Choroid plexus epithelial cell (primary cell): ENCODE data around the gene NEURL1B.

Experiments used
- DNase-seq: peaks from one replicate; pipeline ENCODE4 v3.0.0-alpha.2; 2010; ENCODE audit warnings: low read depth
- H3K4me3 ChIP-seq: 2 replicates; pipeline ENCODE4 v1.5.1; 2011; ENCODE audit warnings: low read depth, mild to moderate bottlenecking, control low read depth, low read length, moderate library complexity
- CTCF ChIP-seq: conservative IDR thresholded peaks from 2 replicates; pipeline ENCODE4 v1.5.1; 2011; ENCODE audit warnings: low read depth, mild to moderate bottlenecking, control low read depth, inconsistent platforms, low read length, moderate library complexity

Gene NEURL1B

GRCh38 chr5:172733131-172733973 is 92.3 kb downstream of the NEURL1B start:
- no peak for TF ChIP-seq CTCF
- peak; percentile 99 for DNase-seq
- no peak overlapping the region for H3K4me3 ChIP-seq

- no peak for DNase-seq
- TF ChIP-seq CTCF: no peak
- no peak overlapping the region for H3K4me3 ChIP-seq
Observed at GRCh38 chr5:172733974-172734346, 92.9 kb downstream of the NEURL1B start.

- no peak overlapping the region for H3K4me3 ChIP-seq
- TF ChIP-seq CTCF: no peak
Observed at GRCh38 chr5:172735141-172735831, 94.2 kb downstream of the NEURL1B start.

GRCh38 chr5:172736508-172737135 is 95.6 kb downstream of the NEURL1B start:
- no peak for TF ChIP-seq CTCF
- no peak overlapping the region for H3K4me3 ChIP-seq
- no peak for DNase-seq

More at GRCh38 chr5:172735141-172735831, 94.2 kb downstream of the NEURL1B start:
- DNase-seq: no peak

GRCh38 chr5:172739375-172739774 is 98.3 kb downstream of the NEURL1B start:
- no peak for TF ChIP-seq CTCF
- no peak for DNase-seq
- H3K4me3 ChIP-seq: no peak overlapping the region

- H3K4me3 ChIP-seq: no peak overlapping the region
- TF ChIP-seq CTCF: no peak
- DNase-seq: peak; percentile 97
Observed at GRCh38 chr5:172740428-172741205, 99.6 kb downstream of the NEURL1B start.
